ENCODE measurements around the gene TRIM7.

The TRIM7 gene

GRCh38 chr5:181204826-181205760 lies at the start of gene TRIM7:
Gene TRIM7 (minus strand): TSS chr5:181205196. CDS start chr5:181205110, 86 bp downstream.
- peak within 1 kb of the TSS; percentile 64 for H3K9ac ChIP-seq (ENCODE audit: insufficient read length, low read depth)
- peaks cover 44% of the 10 kb centered on the region for H3K27me3 ChIP-seq (ENCODE audit: insufficient read depth, insufficient read length)

GRCh38 chr5:181248277-181248676 lies 43.3 kb upstream of the TRIM7 start:
- TF ChIP-seq ZNF274 (IDR thresholded peaks at IDR 0.05; ENCODE audit: low read depth, low read length) = no peak
- TF ChIP-seq SUZ12 (IDR thresholded peaks at IDR 0.05; ENCODE audit: extremely low read depth, insufficient read depth, insufficient read length) = no peak
- no peak for TF ChIP-seq YY1 (IDR thresholded peaks at IDR 0.05; ENCODE audit: insufficient read depth, insufficient read length)
- peak overlapping the region; percentile 80 for H3K4me3 ChIP-seq (ENCODE audit: insufficient read length, low read depth)
- H3K9me3 ChIP-seq (ENCODE audit: insufficient read depth, low read length) = no peaks in the 10 kb centered on the region
- peak overlapping the region; percentile 90 for H3K9ac ChIP-seq (ENCODE audit: insufficient read length, low read depth)
- DNase-seq (ENCODE audit: low read depth, low spot score) = no peak
- H3K4me1 ChIP-seq (ENCODE audit: insufficient read depth, insufficient read length) = peaks cover 5% of the 10 kb centered on the region
- H3K27me3 ChIP-seq (ENCODE audit: insufficient read depth, insufficient read length) = no peaks in the 10 kb centered on the region
- peaks cover 49% of the 10 kb centered on the region for H3K36me3 ChIP-seq (ENCODE audit: insufficient read depth, insufficient read length, low read length)

More at GRCh38 chr5:181204826-181205760, at the start of gene TRIM7:
- Histone ChIP-seq H3K4me1 (ENCODE audit: insufficient read depth, insufficient read length) (no peaks in the 10 kb centered on the region), H3K9me3 (ENCODE audit: insufficient read depth, low read length) (no peaks in the 10 kb centered on the region), H3K4me3 (ENCODE audit: insufficient read length, low read depth) (peak within 1 kb of the TSS; percentile 83), H3K36me3 (ENCODE audit: insufficient read depth, insufficient read length, low read length) (no peaks in the 10 kb centered on the region)
- no peak for DNase-seq (ENCODE audit: low read depth, low spot score)
- TF ChIP-seq SUZ12 (IDR thresholded peaks at IDR 0.05; ENCODE audit: extremely low read depth, insufficient read depth, insufficient read length) (peak; percentile 48), ZNF274 (IDR thresholded peaks at IDR 0.05; ENCODE audit: low read depth, low read length) (no peak), YY1 (IDR thresholded peaks at IDR 0.05; ENCODE audit: insufficient read depth, insufficient read length) (no peak)

DNA sequence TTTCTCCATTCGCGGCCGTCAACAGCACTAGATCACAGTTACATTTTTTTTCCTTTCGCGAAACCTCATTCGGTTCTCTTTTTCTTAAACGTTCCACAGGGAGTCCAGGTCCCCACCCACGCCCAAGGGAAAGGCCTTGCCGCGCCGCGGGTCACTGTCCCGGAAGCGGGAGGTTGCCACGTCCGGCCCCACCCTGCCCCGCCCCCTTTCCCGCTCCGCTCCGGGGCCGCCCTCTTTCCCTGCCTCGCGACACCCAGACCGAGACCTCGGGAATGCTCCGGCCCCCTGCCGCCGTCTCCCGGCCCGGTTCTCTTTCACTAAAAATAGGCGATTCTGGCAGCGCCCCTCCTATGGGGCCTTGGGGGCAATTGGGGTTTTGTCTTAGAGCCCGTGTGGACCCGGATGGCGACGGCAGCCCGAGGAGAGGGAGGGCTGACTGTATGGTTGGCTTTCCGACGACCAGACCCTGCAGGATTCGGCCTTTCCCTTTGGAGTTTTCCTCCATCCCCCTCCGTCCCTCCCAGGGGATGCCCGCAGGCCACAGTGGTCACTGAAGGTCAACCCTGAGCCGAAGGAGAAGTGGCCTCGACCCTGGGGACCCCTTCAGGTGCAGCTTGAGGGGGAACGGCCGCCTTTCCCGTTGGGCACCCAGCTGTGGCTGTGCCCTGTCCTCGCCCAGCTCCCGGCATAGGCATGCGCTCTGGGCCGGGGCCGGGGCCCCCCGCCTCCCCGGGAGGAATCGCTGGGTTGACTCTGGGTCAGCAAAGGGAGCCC lies 41.5 kb upstream of the TRIM7 start:
- no peak for DNase-seq (ENCODE audit: low read depth, low spot score)
- Histone ChIP-seq H3K4me1 (ENCODE audit: insufficient read depth, insufficient read length) (peaks cover 5% of the 10 kb centered on the region), H3K27me3 (ENCODE audit: insufficient read depth, insufficient read length) (no peaks in the 10 kb centered on the region), H3K9me3 (ENCODE audit: insufficient read depth, low read length) (no peaks in the 10 kb centered on the region), H3K9ac (ENCODE audit: insufficient read length, low read depth) (peak overlapping the region; percentile 99), H3K4me3 (ENCODE audit: insufficient read length, low read depth) (peak overlapping the region; percentile 93), H3K36me3 (ENCODE audit: insufficient read depth, insufficient read length, low read length) (peaks cover 51% of the 10 kb centered on the region)
- TF ChIP-seq YY1 (IDR thresholded peaks at IDR 0.05; ENCODE audit: insufficient read depth, insufficient read length) (no peak), ZNF274 (IDR thresholded peaks at IDR 0.05; ENCODE audit: low read depth, low read length) (no peak), SUZ12 (IDR thresholded peaks at IDR 0.05; ENCODE audit: extremely low read depth, insufficient read depth, insufficient read length) (no peak)

DNA sequence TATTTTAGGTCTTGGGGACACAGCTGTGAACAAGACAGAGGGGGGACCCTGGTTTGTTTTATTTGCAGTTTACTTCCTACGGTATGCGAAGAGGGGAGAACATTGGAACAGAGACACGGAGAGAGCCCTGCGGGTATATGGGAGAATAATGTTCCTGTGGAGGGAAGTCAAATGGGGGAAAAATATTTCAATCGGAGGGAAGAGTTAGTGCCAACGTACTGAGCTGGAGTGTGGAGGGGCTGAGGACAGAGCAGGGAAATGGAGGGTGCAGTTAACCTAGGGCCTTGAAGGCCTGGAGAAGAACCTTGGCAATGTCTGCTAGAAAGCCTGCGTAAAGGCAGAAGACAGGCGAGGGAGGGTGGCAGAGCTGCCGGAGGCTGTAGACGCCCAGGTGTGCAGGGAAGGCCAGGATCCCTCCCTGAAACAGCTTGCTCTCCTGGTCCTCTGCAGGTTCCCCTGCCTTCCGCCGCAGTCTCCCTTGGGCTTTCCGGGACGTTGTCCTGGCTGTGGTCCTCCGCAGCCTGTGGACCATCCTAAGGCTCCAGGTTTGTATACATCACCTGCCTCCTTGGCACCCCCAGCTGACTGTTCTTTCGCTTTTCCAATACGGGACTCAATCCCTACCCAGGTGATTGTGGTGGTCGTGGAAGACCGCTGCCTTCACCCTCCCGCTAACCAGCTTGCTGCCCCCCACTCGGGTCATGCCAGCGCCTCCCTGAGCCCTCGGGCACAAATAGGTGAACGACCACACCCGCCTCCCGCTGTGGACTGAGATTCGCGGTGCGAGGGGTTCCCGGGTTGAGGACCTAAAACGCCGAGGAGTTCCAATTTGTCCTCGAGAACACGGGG lies 40.7 kb upstream of the TRIM7 start:
- H3K4me1 ChIP-seq (ENCODE audit: insufficient read depth, insufficient read length) = peaks cover 5% of the 10 kb centered on the region
- H3K27me3 ChIP-seq (ENCODE audit: insufficient read depth, insufficient read length) = no peaks in the 10 kb centered on the region
- H3K4me3 ChIP-seq (ENCODE audit: insufficient read length, low read depth) = peak overlapping the region; percentile 93
- H3K9ac ChIP-seq (ENCODE audit: insufficient read length, low read depth) = peak overlapping the region; percentile 99
- DNase-seq (ENCODE audit: low read depth, low spot score) = no peak
- TF ChIP-seq SUZ12 (IDR thresholded peaks at IDR 0.05; ENCODE audit: extremely low read depth, insufficient read depth, insufficient read length) (no peak), YY1 (IDR thresholded peaks at IDR 0.05; ENCODE audit: insufficient read depth, insufficient read length) (no peak), ZNF274 (IDR thresholded peaks at IDR 0.05; ENCODE audit: low read depth, low read length) (no peak)
- peaks cover 53% of the 10 kb centered on the region for H3K36me3 ChIP-seq (ENCODE audit: insufficient read depth, insufficient read length, low read length)
- H3K9me3 ChIP-seq (ENCODE audit: insufficient read depth, low read length) = no peaks in the 10 kb centered on the region

DNA sequence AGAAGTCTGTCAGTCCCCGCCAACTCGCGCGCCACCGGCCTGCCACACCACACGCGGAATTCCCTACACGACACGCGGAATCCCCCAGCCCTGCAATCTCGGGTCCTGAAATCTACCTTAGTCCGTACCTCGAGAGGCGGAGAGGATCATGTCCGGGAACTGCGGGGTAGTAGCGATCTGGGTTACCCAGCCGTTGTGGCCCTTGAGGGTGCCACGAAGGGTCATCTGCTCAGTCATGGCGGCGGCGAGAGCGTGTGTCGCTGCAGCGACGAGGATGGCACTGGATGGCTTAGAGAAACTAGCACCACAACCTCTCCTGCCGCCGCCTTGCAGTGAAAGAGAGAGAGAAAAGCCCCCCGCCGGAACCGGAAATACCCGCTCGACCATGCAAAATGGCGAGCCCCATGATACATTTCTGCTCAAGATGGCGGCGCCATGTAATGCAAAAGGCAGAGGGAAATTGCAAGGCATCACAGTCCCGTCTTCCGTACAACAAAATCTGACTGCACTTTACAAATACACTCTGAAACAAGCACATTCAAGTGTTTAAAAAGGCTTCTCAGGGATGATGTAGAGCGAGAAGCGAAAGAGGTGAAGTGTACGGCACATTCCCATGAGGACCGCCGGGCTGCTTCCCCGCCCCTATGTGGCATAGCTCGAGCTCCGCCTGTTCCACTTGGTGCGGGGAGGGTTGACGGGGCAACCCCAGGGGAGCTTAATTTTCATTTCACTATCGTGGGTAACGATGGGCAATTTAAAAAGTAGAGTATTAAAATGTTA lies 38.8 kb upstream of the TRIM7 start, which contains the start of gene RACK1:
RACK1 (minus strand) TSS at position 343 of the 780 bp plus-strand sequence; CDS start at position 237, 106 bp downstream.
- peaks cover 53% of the 10 kb centered on the region for H3K36me3 ChIP-seq (ENCODE audit: insufficient read depth, insufficient read length, low read length)
- TF ChIP-seq YY1 (IDR thresholded peaks at IDR 0.05; ENCODE audit: insufficient read depth, insufficient read length) (peak; percentile 97), ZNF274 (IDR thresholded peaks at IDR 0.05; ENCODE audit: low read depth, low read length) (no peak)

GRCh38 chr5:181243018-181243563 lies 38.1 kb upstream of the TRIM7 start:
- H3K27me3 ChIP-seq (ENCODE audit: insufficient read depth, insufficient read length) = no peaks in the 10 kb centered on the region
- H3K9me3 ChIP-seq (ENCODE audit: insufficient read depth, low read length) = no peaks in the 10 kb centered on the region
- H3K4me1 ChIP-seq (ENCODE audit: insufficient read depth, insufficient read length) = peaks cover 3% of the 10 kb centered on the region
- peak overlapping the region; percentile 97 for H3K4me3 ChIP-seq (ENCODE audit: insufficient read length, low read depth)
- H3K36me3 ChIP-seq (ENCODE audit: insufficient read depth, insufficient read length, low read length) = peaks cover 56% of the 10 kb centered on the region
- peak overlapping the region; percentile 99 for H3K9ac ChIP-seq (ENCODE audit: insufficient read length, low read depth)
- DNase-seq (ENCODE audit: low read depth, low spot score) = no peak
- TF ChIP-seq YY1 (IDR thresholded peaks at IDR 0.05; ENCODE audit: insufficient read depth, insufficient read length) (no peak), ZNF274 (IDR thresholded peaks at IDR 0.05; ENCODE audit: low read depth, low read length) (no peak), SUZ12 (IDR thresholded peaks at IDR 0.05; ENCODE audit: extremely low read depth, insufficient read depth, insufficient read length) (no peak)

More for the DNA sequence above, 38.8 kb upstream of the TRIM7 start, which contains the start of gene RACK1:
- peak within 1 kb of the TSS; percentile 99 for H3K9ac ChIP-seq (ENCODE audit: insufficient read length, low read depth)
- peak; percentile 74 for DNase-seq (ENCODE audit: low read depth, low spot score)
- no peaks in the 10 kb centered on the region for H3K27me3 ChIP-seq (ENCODE audit: insufficient read depth, insufficient read length)
- H3K4me1 ChIP-seq (ENCODE audit: insufficient read depth, insufficient read length) = peaks cover 3% of the 10 kb centered on the region
- H3K9me3 ChIP-seq (ENCODE audit: insufficient read depth, low read length) = no peaks in the 10 kb centered on the region
- peak within 1 kb of the TSS; percentile 97 for H3K4me3 ChIP-seq (ENCODE audit: insufficient read length, low read depth)
